ENCODE data around the gene SOHLH1. TPM values are rescaled to one million over a fixed set of nuclear protein-coding genes. Genes with fewer than 3 reads are reported as not detected.

Gene SOHLH1
- not detected for polyA plus RNA-seq (2013, experiment 1 of 2)
- polyA plus RNA-seq (2013, experiment 2 of 2): not detected

- Histone ChIP-seq H3K9me3 (ENCODE audit: control insufficient read depth, low read length) (no peaks in the 10 kb centered on the region), H3K36me3 (ENCODE audit: control insufficient read depth, insufficient read depth, low read length) (no peaks in the 10 kb centered on the region), H3K4me3 (ENCODE audit: extremely low read depth, insufficient read depth, low read length, poor library complexity, severe bottlenecking) (no peak within 1 kb of the TSS), H3K27ac (ENCODE audit: low read depth, low read length, severe bottlenecking) (no peak within 1 kb of the TSS), H3K4me1 (ENCODE audit: control insufficient read depth, insufficient read depth, low read length, poor library complexity, severe bottlenecking) (no peaks in the 10 kb centered on the region)
- WGBS, 2 experiments (ENCODE audit: insufficient coverage in 2 of 2): 88 to 91% methylated on average over 17 to 19 of the region's 30 CpGs
These were observed at the start of gene SOHLH1 for GRCh38 chr9:135699440-135699839. TSS of gene SOHLH1 (minus strand) at chr9:135699481. CDS start at chr9:135699467, 14 bp downstream.

- Histone ChIP-seq H3K4me3 (ENCODE audit: extremely low read depth, insufficient read depth, low read length, poor library complexity, severe bottlenecking) (no peak overlapping the region), H3K4me1 (ENCODE audit: control insufficient read depth, insufficient read depth, low read length, poor library complexity, severe bottlenecking) (no peaks in the 10 kb centered on the region), H3K36me3 (ENCODE audit: control insufficient read depth, insufficient read depth, low read length) (no peaks in the 10 kb centered on the region), H3K9me3 (ENCODE audit: control insufficient read depth, low read length) (no peaks in the 10 kb centered on the region), H3K27ac (ENCODE audit: low read depth, low read length, severe bottlenecking) (no peak overlapping the region)
- 88 to 89% methylated on average over 16 of the region's 16 CpGs for WGBS, 2 experiments (ENCODE audit: insufficient coverage in 2 of 2)
These were observed 49.4 kb upstream of the SOHLH1 start for GRCh38 chr9:135748676-135749075.

- Histone ChIP-seq H3K27ac (ENCODE audit: low read depth, low read length, severe bottlenecking) (no peak overlapping the region), H3K9me3 (ENCODE audit: control insufficient read depth, low read length) (no peaks in the 10 kb centered on the region), H3K4me3 (ENCODE audit: extremely low read depth, insufficient read depth, low read length, poor library complexity, severe bottlenecking) (no peak overlapping the region), H3K36me3 (ENCODE audit: control insufficient read depth, insufficient read depth, low read length) (no peaks in the 10 kb centered on the region), H3K4me1 (ENCODE audit: control insufficient read depth, insufficient read depth, low read length, poor library complexity, severe bottlenecking) (no peaks in the 10 kb centered on the region)
- WGBS, 2 experiments (ENCODE audit: insufficient coverage in 2 of 2): 77 to 84% methylated on average over 11 to 13 of the region's 13 CpGs
These were observed 48.0 kb upstream of the SOHLH1 start for GRCh38 chr9:135747311-135747710.

DNA sequence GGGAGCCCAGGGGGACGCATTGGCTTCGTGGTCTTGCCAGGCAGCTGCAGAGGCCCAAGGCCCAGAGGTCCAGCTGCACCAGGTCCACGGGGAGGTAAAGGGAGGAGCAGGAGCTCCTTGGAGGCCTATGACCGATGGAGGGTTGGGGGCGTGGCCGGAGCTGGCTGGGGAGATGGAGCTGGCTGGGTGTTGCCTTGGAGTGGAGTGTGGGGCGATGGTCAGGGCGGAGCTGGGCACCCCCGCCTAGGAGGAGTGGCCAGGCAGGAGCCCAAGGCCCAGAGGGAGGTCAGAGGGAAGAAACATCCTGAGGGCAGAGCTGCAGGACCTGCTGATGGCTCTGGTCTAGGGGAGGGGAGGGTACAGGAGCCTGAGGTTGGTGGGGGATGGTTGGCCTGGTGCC, 47.3 kb upstream of the SOHLH1 start:
- Histone ChIP-seq H3K4me1 (ENCODE audit: control insufficient read depth, insufficient read depth, low read length, poor library complexity, severe bottlenecking) (no peaks in the 10 kb centered on the region), H3K4me3 (ENCODE audit: extremely low read depth, insufficient read depth, low read length, poor library complexity, severe bottlenecking) (no peak overlapping the region), H3K27ac (ENCODE audit: low read depth, low read length, severe bottlenecking) (no peak overlapping the region), H3K36me3 (ENCODE audit: control insufficient read depth, insufficient read depth, low read length) (no peaks in the 10 kb centered on the region), H3K9me3 (ENCODE audit: control insufficient read depth, low read length) (no peaks in the 10 kb centered on the region)
- 81 to 94% methylated on average over 6 to 9 of the region's 9 CpGs for WGBS, 2 experiments (ENCODE audit: insufficient coverage in 2 of 2)

- Histone ChIP-seq H3K27ac (ENCODE audit: low read depth, low read length, severe bottlenecking) (no peak overlapping the region), H3K4me1 (ENCODE audit: control insufficient read depth, insufficient read depth, low read length, poor library complexity, severe bottlenecking) (no peaks in the 10 kb centered on the region), H3K4me3 (ENCODE audit: extremely low read depth, insufficient read depth, low read length, poor library complexity, severe bottlenecking) (no peak overlapping the region), H3K9me3 (ENCODE audit: control insufficient read depth, low read length) (no peaks in the 10 kb centered on the region), H3K36me3 (ENCODE audit: control insufficient read depth, insufficient read depth, low read length) (no peaks in the 10 kb centered on the region)
- 88 to 92% methylated on average over 24 of the region's 24 CpGs for WGBS, 2 experiments (ENCODE audit: insufficient coverage in 2 of 2)
These were observed 46.5 kb upstream of the SOHLH1 start for GRCh38 chr9:135745686-135746324.

- Histone ChIP-seq H3K4me1 (ENCODE audit: control insufficient read depth, insufficient read depth, low read length, poor library complexity, severe bottlenecking) (no peaks in the 10 kb centered on the region), H3K4me3 (ENCODE audit: extremely low read depth, insufficient read depth, low read length, poor library complexity, severe bottlenecking) (no peak overlapping the region), H3K27ac (ENCODE audit: low read depth, low read length, severe bottlenecking) (no peak overlapping the region), H3K9me3 (ENCODE audit: control insufficient read depth, low read length) (no peaks in the 10 kb centered on the region), H3K36me3 (ENCODE audit: control insufficient read depth, insufficient read depth, low read length) (no peaks in the 10 kb centered on the region)
- WGBS, 2 experiments (ENCODE audit: insufficient coverage in 2 of 2): 92 to 96% methylated on average over 19 to 21 of the region's 21 CpGs
These were observed 45.9 kb upstream of the SOHLH1 start for GRCh38 chr9:135745189-135745588.

GRCh38 chr9:135744333-135745070, 45.2 kb upstream of the SOHLH1 start:
- WGBS, 2 experiments (ENCODE audit: insufficient coverage in 2 of 2): 92 to 96% methylated on average over 28 to 33 of the region's 33 CpGs
- Histone ChIP-seq H3K27ac (ENCODE audit: low read depth, low read length, severe bottlenecking) (no peak overlapping the region), H3K9me3 (ENCODE audit: control insufficient read depth, low read length) (no peaks in the 10 kb centered on the region), H3K4me1 (ENCODE audit: control insufficient read depth, insufficient read depth, low read length, poor library complexity, severe bottlenecking) (no peaks in the 10 kb centered on the region), H3K4me3 (ENCODE audit: extremely low read depth, insufficient read depth, low read length, poor library complexity, severe bottlenecking) (no peak overlapping the region), H3K36me3 (ENCODE audit: control insufficient read depth, insufficient read depth, low read length) (no peaks in the 10 kb centered on the region)

DNA sequence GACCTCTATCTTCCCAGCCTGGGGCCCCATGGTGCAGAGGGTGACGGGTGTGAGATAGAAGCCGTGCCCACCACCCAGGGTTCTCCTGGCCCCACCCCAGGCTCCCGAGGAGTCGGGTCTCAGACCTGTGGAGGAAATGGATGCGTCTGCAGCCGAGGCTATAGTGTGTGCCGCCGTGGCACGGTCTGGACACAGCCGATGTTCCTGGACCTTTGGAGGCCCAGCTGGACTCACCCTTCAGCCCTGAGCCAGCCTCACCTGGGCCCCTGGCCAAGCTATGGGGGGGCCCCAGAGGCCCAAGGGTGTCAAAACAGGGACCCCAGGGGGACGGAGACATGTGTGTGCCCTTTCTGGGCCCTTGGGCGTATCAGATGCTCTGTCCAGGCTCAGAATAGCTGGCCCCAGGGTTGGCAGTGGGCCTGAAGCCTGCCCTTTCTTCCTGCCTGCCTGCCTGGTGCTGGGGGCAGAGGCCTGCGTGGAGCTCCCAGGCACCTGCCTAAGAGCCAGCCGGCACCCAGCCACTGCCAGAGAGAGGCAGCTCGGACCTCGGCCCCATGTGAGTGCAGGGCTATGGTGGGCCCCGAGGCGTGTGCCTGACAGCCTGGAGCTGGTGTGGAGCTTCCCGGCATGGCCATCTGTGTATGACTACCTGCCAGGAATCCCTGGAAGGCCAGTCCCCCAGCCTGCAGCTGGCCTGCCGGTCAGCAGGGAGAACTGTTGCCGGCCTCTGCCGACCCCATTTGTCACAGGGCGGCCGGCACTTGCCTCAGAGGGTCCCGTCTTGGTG, 44.5 kb upstream of the SOHLH1 start:
- Histone ChIP-seq H3K36me3 (ENCODE audit: control insufficient read depth, insufficient read depth, low read length) (no peaks in the 10 kb centered on the region), H3K4me3 (ENCODE audit: extremely low read depth, insufficient read depth, low read length, poor library complexity, severe bottlenecking) (no peak overlapping the region), H3K27ac (ENCODE audit: low read depth, low read length, severe bottlenecking) (no peak overlapping the region), H3K9me3 (ENCODE audit: control insufficient read depth, low read length) (no peaks in the 10 kb centered on the region), H3K4me1 (ENCODE audit: control insufficient read depth, insufficient read depth, low read length, poor library complexity, severe bottlenecking) (no peaks in the 10 kb centered on the region)
- 88 to 89% methylated on average over 18 to 20 of the region's 25 CpGs for WGBS, 2 experiments (ENCODE audit: insufficient coverage in 2 of 2)

DNA sequence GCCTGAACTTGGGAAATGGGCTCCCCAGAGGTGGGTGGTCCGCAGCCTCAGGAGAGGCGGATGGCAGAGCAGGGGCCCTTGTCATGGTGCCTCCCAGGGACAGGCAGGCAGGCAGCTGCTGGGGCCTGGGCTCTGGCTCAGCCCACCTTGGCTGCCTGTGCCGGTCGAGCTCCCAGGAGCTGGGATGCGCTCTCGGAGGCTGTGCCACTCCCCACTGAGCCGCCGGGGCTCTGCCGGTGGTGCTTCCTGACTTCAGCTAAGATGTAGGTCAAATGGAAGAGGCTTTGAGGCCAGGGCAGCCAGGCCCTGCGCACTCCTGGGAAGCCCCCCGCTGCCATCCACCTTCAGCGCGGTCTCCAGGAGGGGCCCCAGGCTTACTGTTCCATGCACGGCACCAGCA, 43.7 kb upstream of the SOHLH1 start:
- 88 to 90% methylated on average over 13 to 14 of the region's 14 CpGs for WGBS, 2 experiments (ENCODE audit: insufficient coverage in 2 of 2)
- no peak overlapping the region for H3K4me3 ChIP-seq (ENCODE audit: extremely low read depth, insufficient read depth, low read length, poor library complexity, severe bottlenecking)
- no peak overlapping the region for H3K27ac ChIP-seq (ENCODE audit: low read depth, low read length, severe bottlenecking)
- no peaks in the 10 kb centered on the region for H3K4me1 ChIP-seq (ENCODE audit: control insufficient read depth, insufficient read depth, low read length, poor library complexity, severe bottlenecking)
- H3K9me3 ChIP-seq (ENCODE audit: control insufficient read depth, low read length): no peaks in the 10 kb centered on the region
- H3K36me3 ChIP-seq (ENCODE audit: control insufficient read depth, insufficient read depth, low read length): no peaks in the 10 kb centered on the region

GRCh38 chr9:135741276-135742219, 42.3 kb upstream of the SOHLH1 start:
- no peak overlapping the region for H3K27ac ChIP-seq (ENCODE audit: low read depth, low read length, severe bottlenecking)
- H3K4me3 ChIP-seq (ENCODE audit: extremely low read depth, insufficient read depth, low read length, poor library complexity, severe bottlenecking): no peak overlapping the region
- no peaks in the 10 kb centered on the region for H3K36me3 ChIP-seq (ENCODE audit: control insufficient read depth, insufficient read depth, low read length)
- H3K4me1 ChIP-seq (ENCODE audit: control insufficient read depth, insufficient read depth, low read length, poor library complexity, severe bottlenecking): no peaks in the 10 kb centered on the region
- no peaks in the 10 kb centered on the region for H3K9me3 ChIP-seq (ENCODE audit: control insufficient read depth, low read length)
- 88 to 89% methylated on average over 19 of the region's 24 CpGs for WGBS, 2 experiments (ENCODE audit: insufficient coverage in 2 of 2)
